H1 (cell line): Measurements from ENCODE around the gene DHRS1. TPM values are rescaled to one million over a fixed set of nuclear protein-coding genes. Genes with fewer than 3 reads are reported as not detected.

Experiments
- CTCF ChIA-PET: fragments of 300-600 bp; sonication (Branson Sonifier 250); formaldehyde crosslinking; loops from one replicate; lab custom pipeline; 2021; ENCODE audit not compliant: partially characterized antibody; lab: Charles Lee
- POLR2A ChIA-PET: fragments of 300-600 bp; sonication (Branson Sonifier 250); formaldehyde crosslinking; loops from one replicate; lab custom pipeline; 2021; ENCODE audit warnings: inconsistent platforms; ENCODE audit not compliant: partially characterized antibody; lab: Charles Lee
- DNase-seq, 2 experiments: peaks; one replicate each; pipeline versions ENCODE4 v3.0.0 to v3.0.0-alpha.2; 2010 to 2022; ENCODE audit warnings: low spot score in 2 of 2, low read depth in 1 of 2, mixed read lengths in 1 of 2
- FAIRE-seq: peaks from 2 replicates; lab custom pipeline; 2011; peaks lifted over from hg19 to GRCh38; lab: Jason Lieb, UNC
- H2AFZ ChIP-seq: 2 replicates; pipeline ENCODE4 v1.8.1; 2012; ENCODE audit warnings: low read length, inconsistent platforms
- H2AK5ac ChIP-seq: 2 replicates; pipeline ENCODE4 v1.6.1; 2013; ENCODE audit warnings: low read depth, low read length
- H2BK120ac ChIP-seq: replicated peaks from 2 replicates; pipeline ENCODE3; 2013; ENCODE audit warnings: low read depth, low read length, inconsistent platforms
- H2BK12ac ChIP-seq: 2 replicates; pipeline ENCODE4 v1.6.1; 2013; ENCODE audit warnings: low read depth, low read length
- H2BK15ac ChIP-seq: 2 replicates; pipeline ENCODE4 v1.6.1; 2013; ENCODE audit warnings: low read length
- H2BK20ac ChIP-seq: 2 replicates; pipeline ENCODE4 v1.6.1; 2013; ENCODE audit warnings: low read length
- H2BK5ac ChIP-seq: 2 replicates; pipeline ENCODE4 v1.6.1; 2013; ENCODE audit warnings: low read depth, low read length
- H3K14ac ChIP-seq: 2 replicates; pipeline ENCODE4 v1.6.1; 2013; ENCODE audit warnings: inconsistent platforms; ENCODE audit not compliant: insufficient read length
- H3K18ac ChIP-seq: 2 replicates; pipeline ENCODE4 v1.6.1; 2013; ENCODE audit warnings: low read length; ENCODE audit errors: extremely low read depth
- H3K23ac ChIP-seq: 2 replicates; pipeline ENCODE4 v1.6.1; 2013; ENCODE audit warnings: inconsistent platforms; ENCODE audit not compliant: insufficient read length
- H3K23me2 ChIP-seq: 2 replicates; pipeline ENCODE4 v1.6.1; 2013; ENCODE audit warnings: low read depth, low read length
- H3K27ac ChIP-seq: 2 replicates; pipeline ENCODE4 v1.6.1; 2011; ENCODE audit warnings: low read depth, low read length, inconsistent platforms
- H3K27me3 ChIP-seq, 4 experiments: replicated peaks in 1 of 4; 1 replicate in 1 of 4; 2 replicates in 3 of 4; pipeline versions ENCODE4 v1.6.1 to v1.8.1; 2011 to 2013; ENCODE audit warnings: low read length in 3 of 4, mild to moderate bottlenecking in 3 of 4, inconsistent platforms in 2 of 4, mixed read lengths in 2 of 4, moderate library complexity in 1 of 4; ENCODE audit not compliant: control insufficient read depth in 3 of 4, insufficient read depth in 3 of 4; ENCODE audit errors: extremely low read depth in 1 of 4
- H3K36me3 ChIP-seq, 4 experiments: 2 replicates each; pipeline versions ENCODE4 v1.6.1 to v1.8.1; 2011 to 2013; ENCODE audit warnings: mild to moderate bottlenecking in 4 of 4, low read length in 3 of 4, moderate library complexity in 2 of 4, control low read depth in 1 of 4, inconsistent platforms in 1 of 4; ENCODE audit not compliant: insufficient read depth in 4 of 4, control insufficient read depth in 2 of 4
- H3K4ac ChIP-seq: replicated peaks from 2 replicates; pipeline ENCODE3; 2013; ENCODE audit warnings: low read length, low read depth, mixed read lengths, inconsistent platforms; ENCODE audit not compliant: insufficient read length
- H3K4me1 ChIP-seq, 4 experiments: replicated peaks in 1 of 4; 1 replicate in 1 of 4; 2 replicates in 3 of 4; pipeline versions ENCODE4 v1.6.1 to v1.8.1; 2011 to 2013; ENCODE audit warnings: low read length in 3 of 4, inconsistent platforms in 2 of 4, mixed read lengths in 1 of 4; ENCODE audit not compliant: insufficient read depth in 4 of 4, control insufficient read depth in 3 of 4
- H3K4me2 ChIP-seq, 2 experiments: 2 replicates each; pipeline versions ENCODE4 v1.6.1 to v1.8.1; 2011 to 2013; ENCODE audit warnings: low read depth in 2 of 2, low read length in 2 of 2, control low read depth in 1 of 2, inconsistent platforms in 1 of 2, mild to moderate bottlenecking in 1 of 2; ENCODE audit not compliant: insufficient read depth in 1 of 2
- H3K4me3 ChIP-seq, 4 experiments: fragments of 200-600, 300-600 bp in 1 of 4; sonication (generic), shearing (Covaris generic), sonication (Bioruptor Twin) in 1 of 4; 2 replicates each; pipeline versions ENCODE4 v1.5.1 to v1.8.1; 2011 to 2016; ENCODE audit warnings: low read length in 4 of 4, low read depth in 3 of 4, control low read depth in 2 of 4, inconsistent platforms in 2 of 4, mild to moderate bottlenecking in 2 of 4, mixed read lengths in 1 of 4, moderate library complexity in 1 of 4; ENCODE audit not compliant: insufficient read depth in 2 of 4; ENCODE audit errors: extremely low read depth in 1 of 4
- H3K56ac ChIP-seq: replicated peaks from 2 replicates; pipeline ENCODE3; 2013; ENCODE audit warnings: low read depth, mild to moderate bottlenecking, mixed read lengths, low read length, inconsistent platforms; ENCODE audit not compliant: insufficient read length
- H3K79me1 ChIP-seq: 2 replicates; pipeline ENCODE4 v1.6.1; 2013; ENCODE audit warnings: low read depth, low read length, control low read depth
- H3K79me2 ChIP-seq, 2 experiments: 2 replicates each; pipeline versions ENCODE4 v1.6.1 to v1.8.1; 2012 to 2013; ENCODE audit warnings: low read length in 2 of 2, mild to moderate bottlenecking in 2 of 2, inconsistent platforms in 1 of 2; ENCODE audit not compliant: insufficient read depth in 2 of 2, control insufficient read depth in 1 of 2
- H3K9ac ChIP-seq, 4 experiments: replicated peaks in 1 of 4; 1 replicate in 1 of 4; 2 replicates in 3 of 4; pipeline versions ENCODE4 v1.6.1 to v1.8.1; 2011 to 2013; ENCODE audit warnings: low read depth in 3 of 4, low read length in 3 of 4, control low read depth in 2 of 4, mild to moderate bottlenecking in 2 of 4, moderate library complexity in 2 of 4, inconsistent platforms in 1 of 4; ENCODE audit errors: extremely low read depth in 1 of 4
- H3K9me3 ChIP-seq, 2 experiments: 2 replicates each; pipeline versions ENCODE4 v1.6.1 to v1.8.1; 2012 to 2013; ENCODE audit warnings: mild to moderate bottlenecking in 2 of 2, moderate library complexity in 2 of 2, control low read depth in 1 of 2, inconsistent platforms in 1 of 2, low read depth in 1 of 2, low read length in 1 of 2, mixed read lengths in 1 of 2; ENCODE audit not compliant: insufficient read depth in 2 of 2
- H4K20me1 ChIP-seq, 2 experiments: replicated peaks in 1 of 2; 2 replicates each; pipeline versions ENCODE3 to v1.8.1; 2011 to 2013; ENCODE audit warnings: inconsistent platforms in 2 of 2, low read length in 2 of 2, mild to moderate bottlenecking in 1 of 2; ENCODE audit not compliant: insufficient read depth in 2 of 2, control insufficient read depth in 1 of 2
- H4K5ac ChIP-seq: 2 replicates; pipeline ENCODE4 v1.6.1; 2013; ENCODE audit warnings: low read length, low read depth, mixed read lengths, inconsistent platforms; ENCODE audit not compliant: insufficient read length
- H4K8ac ChIP-seq: 2 replicates; pipeline ENCODE4 v1.8.0; 2013; ENCODE audit warnings: mild to moderate bottlenecking, moderate library complexity, low read length, inconsistent platforms; ENCODE audit not compliant: insufficient read depth; ENCODE audit errors: extremely low read depth
- H4K91ac ChIP-seq: replicated peaks from 2 replicates; pipeline ENCODE3; 2013; ENCODE audit warnings: low read length, mixed read lengths, inconsistent platforms; ENCODE audit not compliant: insufficient read length
- WGBS, 2 experiments: shearing (Covaris generic) in 1 of 2; methylation state at CpG; one replicate each; pipeline versions ENCODE4 v1.1.6 to v1.1.7; 2013 to 2015; ENCODE audit warnings: low lambda C conversion rate in 2 of 2, mixed read lengths in 2 of 2, inconsistent platforms in 1 of 2, low coverage in 1 of 2, missing lambda C conversion rate in 1 of 2; ENCODE audit not compliant: insufficient replicate concordance in 2 of 2, insufficient coverage in 1 of 2, insufficient read length in 1 of 2; ENCODE audit errors: extremely low coverage in 1 of 2, missing lambda C conversion rate in 1 of 2; 5-methylcytosine and 5-hydroxymethylcytosine counted together
- polyA plus RNA-seq, 7 experiments: library from polyadenylated mRNA; depleted of rRNA in 3 of 7; stranded (reverse) in 5 of 7; unstranded in 2 of 7; fragments of >200 nt in 5 of 7; fragments of 200-250 nt in 2 of 7; gene quantifications; 1 replicate in 5 of 7; 2 replicates in 1 of 7; 4 replicates in 1 of 7; pipeline versions ENCODE4 v1.2.1 to v1.2.3, GENCODE V29; 2011 to 2013; ENCODE audit warnings: missing spikeins in 2 of 7, mixed read lengths in 2 of 7
- total RNA-seq: library from RNA; stranded (reverse); fragmentation: NEBNext Ultra II Directional; extraction: Animal tissue kit (Norgen Biotek cat#: 25700); gene quantifications from 2 replicates; pipeline ENCODE4 v1.2.1, GENCODE V29; 2021

The DHRS1 gene
- total and polyA plus RNA-seq, 2 of the 8 experiments (the other 6 are each of a cell fraction or from before 2014, with no cell fraction given) = 8.8 to 31.7 TPM

GRCh38 chr14:24293525-24293924 is 6.1 kb downstream of the DHRS1 start:
- no peaks in the 10 kb centered on the region for H3K27me3 ChIP-seq
- no peak overlapping the region for H3K4ac ChIP-seq
- no peak overlapping the region for H2BK20ac ChIP-seq
- POLR2A ChIA-PET = interaction anchor here (0.8 to 2.1 kb wide), 5 partner anchors 8 to 31 kb away, joined by 3 to 13 read pairs (median 6); no protein-coding TSS in a partner anchor
- DNase-seq (no peak), FAIRE-seq (no peak)
- WGBS, 2 experiments = 90% methylated on average over 2 of the region's 2 CpGs; no CpG with 5 or more reads in 1 of the 2 experiments
- H3K56ac ChIP-seq = no peak overlapping the region
- H4K91ac ChIP-seq = no peak overlapping the region
- H3K79me1 ChIP-seq = no peaks in the 10 kb centered on the region
- no peak overlapping the region for H2BK5ac ChIP-seq
- H3K4me2 ChIP-seq = no peak overlapping the region
- CTCF ChIA-PET = interaction anchor here (1.0 to 5.5 kb wide), 7 partner anchors 12 to 51 kb away, joined by 3 to 51 read pairs (median 35); partner anchors contain the start of genes CIDEB, RABGGTA and TINF2
- H3K79me2 ChIP-seq = no peaks in the 10 kb centered on the region
- no peak overlapping the region for H3K18ac ChIP-seq
- H3K4me3 ChIP-seq = no peak overlapping the region
- H2BK15ac ChIP-seq = no peak overlapping the region
- no peaks in the 10 kb centered on the region for H3K23me2 ChIP-seq
- H2AFZ ChIP-seq = no peak overlapping the region
- H4K20me1 ChIP-seq = peaks cover 2 to 4% of the 10 kb centered on the region in 2 experiments
- no peak overlapping the region for H2BK120ac ChIP-seq
- no peak overlapping the region for H4K5ac ChIP-seq
- H2AK5ac ChIP-seq = no peak overlapping the region
- H3K36me3 ChIP-seq = peaks cover 2 to 12% (median 7%) of the 10 kb centered on the region in 4 experiments; a peak in 4 of 8 replicates
- H3K9ac ChIP-seq = no peak overlapping the region
- H3K27ac ChIP-seq = no peak overlapping the region
- no peaks in the 10 kb centered on the region for H3K9me3 ChIP-seq
- no peaks in the 10 kb centered on the region for H3K4me1 ChIP-seq
- H3K23ac ChIP-seq = no peak overlapping the region
- no peak overlapping the region for H3K14ac ChIP-seq
- H2BK12ac ChIP-seq = no peak overlapping the region
- H4K8ac ChIP-seq = no peak overlapping the region
